Non-pigmented ciliary epithelial cell (primary cell): ENCODE measurements around the gene SLC1A7.

ENCODE experiments used
- DNase-seq: peaks from one replicate; pipeline ENCODE4 v3.0.0-alpha.2; 2010; ENCODE audit warnings: low read depth

The SLC1A7 gene

DNA sequence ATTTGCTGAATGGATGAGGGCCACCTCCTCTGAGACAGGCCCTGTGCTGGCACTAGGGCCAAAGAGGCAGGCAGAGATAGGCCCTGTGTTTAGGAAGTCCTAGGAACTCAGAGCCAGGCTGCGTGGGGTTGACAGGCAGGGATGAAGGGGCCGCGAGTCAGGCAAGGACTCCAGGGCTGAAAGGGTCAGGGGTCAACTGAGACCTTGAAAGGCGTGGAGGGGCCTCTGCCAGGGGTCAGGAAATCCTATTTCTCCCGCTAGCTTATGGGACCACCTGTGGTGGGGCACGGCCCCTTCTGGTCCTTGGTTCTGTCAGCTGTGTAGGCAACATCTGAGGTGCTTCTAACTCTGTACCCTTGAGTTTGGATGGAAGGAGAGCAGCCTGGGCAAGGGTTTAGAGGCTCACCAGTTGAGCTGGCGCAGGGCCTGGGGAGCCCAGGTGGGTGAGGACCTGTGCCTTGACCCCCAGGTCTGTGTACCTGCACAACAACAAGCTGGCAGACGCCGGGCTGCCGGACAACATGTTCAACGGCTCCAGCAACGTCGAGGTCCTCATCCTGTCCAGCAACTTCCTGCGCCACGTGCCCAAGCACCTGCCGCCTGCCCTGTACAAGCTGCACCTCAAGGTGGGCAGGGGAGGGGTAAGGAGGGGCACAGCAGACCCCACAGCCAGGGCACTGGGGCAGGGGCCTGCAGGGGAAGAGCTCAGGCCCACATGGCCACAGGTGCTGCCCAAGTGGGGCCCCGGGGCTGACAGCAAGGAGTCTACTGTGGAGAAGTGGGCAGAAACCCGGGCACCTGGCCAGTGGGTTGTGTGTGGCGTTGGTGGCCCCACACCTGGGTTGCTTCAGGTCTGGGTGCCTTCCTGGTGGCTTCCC is 65.5 kb downstream of the SLC1A7 start:
- no peak for DNase-seq

GRCh38 chr1:53076165-53076564 is 66.3 kb downstream of the SLC1A7 start:
- DNase-seq = no peak

DNA sequence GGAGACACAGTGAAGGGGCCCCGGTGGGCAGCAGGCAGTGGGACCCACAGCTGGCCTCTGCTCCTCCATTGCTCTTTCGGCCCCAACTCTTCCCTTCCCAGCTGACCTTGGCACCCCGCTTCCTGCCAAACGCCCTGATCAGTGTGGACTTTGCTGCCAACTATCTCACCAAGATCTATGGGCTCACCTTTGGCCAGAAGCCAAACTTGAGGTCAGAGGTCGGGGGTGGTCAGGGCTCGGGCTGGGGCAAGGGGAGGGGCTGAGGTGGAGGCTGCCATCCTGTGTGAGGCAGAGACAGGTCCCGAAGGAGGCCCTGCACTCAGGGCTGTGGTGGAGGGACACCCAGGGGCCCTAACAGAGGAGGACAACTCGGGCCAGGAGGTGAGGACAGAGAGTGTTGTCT is 66.7 kb downstream of the SLC1A7 start:
- DNase-seq = no peak

- no peak for DNase-seq
Observed at GRCh38 chr1:53075206-53075605, 67.2 kb downstream of the SLC1A7 start.

GRCh38 chr1:53074313-53075154 is 67.9 kb downstream of the SLC1A7 start:
- no peak for DNase-seq

- no peak for DNase-seq
Observed at GRCh38 chr1:53073868-53074311, 68.5 kb downstream of the SLC1A7 start.

DNA sequence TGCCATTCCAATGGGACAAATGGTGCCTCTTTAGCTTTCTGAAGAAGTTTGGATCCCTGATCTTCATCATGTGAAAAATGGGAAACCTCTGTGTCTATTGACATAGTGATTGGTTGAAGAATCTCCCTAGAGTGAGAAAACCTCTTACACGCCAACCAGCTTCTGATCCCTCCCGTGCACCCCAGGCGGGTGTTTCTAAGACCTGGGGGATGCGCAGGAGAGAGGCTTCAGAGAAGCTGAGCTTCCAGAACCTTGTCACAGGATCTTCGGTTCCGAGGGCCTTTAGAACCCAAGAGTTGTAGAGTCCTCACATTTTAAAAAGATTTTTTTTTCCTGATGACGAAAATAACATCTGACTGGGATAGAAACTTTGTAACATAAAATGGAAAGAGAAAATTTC is 69.2 kb downstream of the SLC1A7 start:
- DNase-seq = no peak

GRCh38 chr1:53071915-53072314 is 70.5 kb downstream of the SLC1A7 start:
- no peak for DNase-seq

DNA sequence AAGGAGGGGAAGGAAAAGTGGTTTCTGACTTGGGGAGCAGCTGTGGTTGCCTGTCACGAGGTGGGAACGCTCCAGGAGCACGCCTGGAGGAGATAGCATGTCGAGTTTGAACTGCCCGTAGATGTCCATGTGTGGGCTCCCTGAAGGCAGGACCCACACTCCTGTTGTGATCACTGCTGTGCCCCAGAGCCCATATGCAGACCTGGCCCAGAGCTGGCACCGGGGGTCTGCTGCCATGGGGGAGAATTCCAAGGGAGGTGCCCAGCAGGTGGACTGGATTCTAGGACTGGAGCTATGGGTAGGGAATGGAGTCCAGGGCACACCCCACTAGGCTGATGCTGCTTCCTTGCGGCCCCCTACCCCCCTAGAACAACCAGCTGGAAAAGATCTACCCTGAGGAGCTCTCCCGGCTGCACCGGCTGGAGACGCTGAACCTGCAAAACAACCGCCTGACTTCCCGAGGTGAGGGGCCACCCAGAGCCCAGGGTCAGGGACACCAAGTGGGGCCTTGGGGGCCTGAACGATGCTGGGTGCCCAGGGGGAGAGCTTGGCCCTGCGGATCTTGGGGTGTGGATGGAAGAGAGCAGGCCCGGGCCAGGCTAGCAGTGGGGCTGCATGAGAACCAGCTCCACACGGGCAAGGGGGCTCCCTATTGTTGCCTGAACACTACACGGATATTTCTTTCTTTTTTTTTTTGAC is 71.1 kb downstream of the SLC1A7 start:
- no peak for DNase-seq

DNA sequence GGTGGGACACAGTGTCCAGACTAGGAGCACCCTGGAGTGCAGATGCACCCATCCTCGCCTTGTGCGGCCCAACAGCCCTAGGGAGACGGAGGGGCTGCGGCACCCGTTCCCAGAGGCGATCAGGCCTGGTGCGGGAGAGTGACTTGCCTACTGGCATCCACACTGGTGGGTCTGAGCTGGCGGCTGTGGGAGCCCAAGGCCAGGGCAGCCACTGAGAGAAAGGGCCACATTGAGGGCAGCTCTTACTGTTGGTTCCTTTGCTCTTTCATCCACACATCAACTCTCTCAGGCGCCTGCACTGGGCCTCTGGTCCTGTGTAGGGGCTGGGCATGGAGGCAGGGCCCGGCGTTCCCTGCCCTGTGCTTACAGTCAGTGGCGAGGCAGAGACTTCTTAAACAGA is 71.8 kb downstream of the SLC1A7 start:
- DNase-seq = no peak

DNA sequence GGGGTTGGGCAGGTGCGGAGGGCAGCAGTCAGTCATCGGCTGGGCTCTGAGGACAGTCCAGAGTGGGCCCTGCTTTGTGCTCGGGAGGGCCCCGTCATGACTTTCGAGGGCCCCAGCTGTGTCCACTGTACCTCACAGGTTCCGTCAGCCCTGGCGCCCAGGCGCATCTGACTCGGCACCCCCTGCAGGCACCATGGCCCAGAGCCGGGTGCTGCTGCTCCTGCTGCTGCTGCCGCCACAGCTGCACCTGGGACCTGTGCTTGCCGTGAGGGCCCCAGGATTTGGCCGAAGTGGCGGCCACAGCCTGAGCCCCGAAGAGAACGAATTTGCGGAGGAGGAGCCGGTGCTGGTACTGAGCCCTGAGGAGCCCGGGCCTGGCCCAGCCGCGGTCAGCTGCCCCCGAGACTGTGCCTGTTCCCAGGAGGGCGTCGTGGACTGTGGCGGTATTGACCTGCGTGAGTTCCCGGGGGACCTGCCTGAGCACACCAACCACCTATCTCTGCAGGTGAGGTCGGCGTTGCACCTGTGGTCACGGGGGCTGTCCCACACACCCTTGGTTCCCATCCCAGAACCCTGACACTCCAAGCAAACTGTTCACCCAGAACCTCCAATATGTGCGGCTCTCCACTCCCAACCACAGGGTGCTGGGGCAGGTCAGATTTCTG is 72.6 kb downstream of the SLC1A7 start:
- no peak for DNase-seq

GRCh38 chr1:53069265-53069662 is 73.2 kb downstream of the SLC1A7 start:
- DNase-seq = no peak

DNA sequence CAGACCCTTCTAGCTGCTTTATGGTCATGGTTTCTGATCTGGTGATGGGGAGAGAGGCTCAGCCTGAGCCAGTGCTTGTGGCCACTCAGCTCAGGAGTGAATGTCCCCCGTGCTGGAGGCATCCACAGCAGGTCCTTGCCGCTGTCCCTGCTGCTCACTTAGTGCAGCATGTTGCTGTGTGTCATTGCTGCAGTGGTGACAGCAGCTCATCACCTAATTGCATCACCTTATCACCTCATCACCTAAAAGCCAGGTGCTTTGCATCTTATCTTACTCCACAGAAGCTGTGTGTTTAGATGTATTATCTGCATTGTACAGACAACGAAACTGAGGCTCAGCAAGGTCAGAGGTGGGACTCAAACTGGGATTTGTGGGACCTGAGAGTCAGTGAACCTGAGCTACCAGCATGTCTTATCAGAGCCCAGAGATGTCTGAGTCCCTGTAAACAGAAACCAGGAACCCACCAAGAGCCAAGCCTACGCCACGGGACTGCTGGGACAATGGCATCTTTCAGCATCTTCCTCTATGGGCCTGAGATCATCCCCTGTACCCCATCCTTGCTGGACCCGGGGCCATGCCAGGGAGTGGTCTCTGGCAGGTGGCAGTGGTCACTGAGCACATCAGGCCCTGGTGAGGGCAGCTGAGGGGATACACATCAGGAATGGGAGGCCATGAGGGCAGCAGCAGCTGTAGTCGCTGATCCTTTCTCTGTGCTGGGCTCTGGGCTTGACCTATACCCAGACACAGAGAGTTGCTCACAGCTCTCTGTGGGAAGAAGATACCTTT is 73.9 kb downstream of the SLC1A7 start:
- no peak for DNase-seq

- no peak for DNase-seq
Observed at GRCh38 chr1:53067886-53068285, 74.6 kb downstream of the SLC1A7 start.

GRCh38 chr1:53066891-53067738 is 75.3 kb downstream of the SLC1A7 start:
- no peak for DNase-seq

DNA sequence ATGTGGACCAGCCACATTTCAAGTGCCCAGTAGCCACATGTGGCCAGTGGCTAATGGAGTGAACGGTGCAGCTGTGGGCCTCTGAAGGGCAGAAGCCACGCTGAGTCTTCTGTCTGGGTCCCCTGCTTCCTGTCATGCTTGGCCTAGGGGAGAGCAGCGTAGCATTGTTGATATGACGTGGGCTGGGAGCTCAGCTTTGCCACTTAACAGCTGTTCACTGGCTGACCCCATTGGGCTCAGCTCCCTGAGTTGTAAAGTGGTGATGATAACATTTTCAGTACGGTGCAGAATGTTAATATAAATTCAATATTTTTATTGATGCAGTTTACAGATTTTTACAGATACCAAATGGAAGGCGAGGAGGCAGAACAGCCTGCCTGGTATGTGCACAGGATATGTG is 76.0 kb downstream of the SLC1A7 start:
- DNase-seq = no peak

DNA sequence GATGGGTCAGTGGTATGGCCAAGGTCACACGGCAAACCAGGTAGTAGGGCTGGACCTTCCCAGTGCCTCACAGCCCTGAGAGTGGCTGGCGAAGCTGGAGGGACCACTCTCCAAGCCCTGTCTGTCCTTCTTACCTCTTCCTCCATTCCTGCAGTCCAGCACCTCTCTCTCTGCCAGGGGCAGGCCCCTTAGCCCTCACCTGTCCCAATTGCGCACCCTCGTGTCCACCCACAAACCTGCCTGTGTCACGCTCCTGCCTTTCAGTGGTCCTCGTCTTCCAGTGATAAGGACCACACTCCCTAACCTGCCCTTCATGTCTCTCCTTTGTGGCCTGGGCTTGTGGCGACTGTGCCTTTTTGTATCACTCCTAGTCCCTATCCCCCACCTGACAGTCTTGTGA is 77.0 kb downstream of the SLC1A7 start:
- DNase-seq = no peak

GRCh38 chr1:53063744-53064515 is 78.5 kb downstream of the SLC1A7 start:
- no peak for DNase-seq
